GM23338 (cell line): ENCODE data around the gene GRP.

ENCODE experiments used
- CREB1 ChIP-seq: fragments of 250-450 bp; sonication (Bioruptor Pico); IDR thresholded peaks from 2 replicates; pipeline ENCODE4 v1.5.0; 2020; ENCODE audit warnings: low read depth, mild to moderate bottlenecking, moderate library complexity
- EZH2 ChIP-seq: fragments of 200-600 bp; sonication (generic); IDR thresholded peaks from one replicate; pipeline ENCODE4 v1.8.0; 2017; ENCODE audit warnings: antibody characterized with exemption, mild to moderate bottlenecking, low read depth; ENCODE audit not compliant: unreplicated experiment
- EZH2phosphoT487 ChIP-seq: fragments of 200-600 bp; sonication (generic); IDR thresholded peaks from one replicate; pipeline ENCODE4 v1.8.1; 2018; ENCODE audit warnings: antibody characterized with exemption; ENCODE audit not compliant: unreplicated experiment
- POLR2AphosphoS5 ChIP-seq: IDR thresholded peaks from 2 replicates; pipeline ENCODE4 v1.6.1; 2016; ENCODE audit warnings: antibody characterized with exemption, low read depth
- ZNF114 ChIP-seq: fragments of 250-450 bp; sonication (Bioruptor Pico); IDR thresholded peaks from 2 replicates; pipeline ENCODE4 v1.5.0; 2020; ENCODE audit warnings: mild to moderate bottlenecking, moderate library complexity
- TF ChIP-seq, protein P1 (sequence below), 2 experiments: fragments of 200-600 bp in 1 of 2; sonication (generic) in 1 of 2; conservative IDR thresholded peaks; 2 replicates each; pipeline versions ENCODE4 v1.5.1 to v1.6.1; 2016 to 2017; ENCODE audit warnings: antibody characterized with exemption in 2 of 2, low read depth in 2 of 2, mild to moderate bottlenecking in 2 of 2, moderate library complexity in 1 of 2

DNA sequence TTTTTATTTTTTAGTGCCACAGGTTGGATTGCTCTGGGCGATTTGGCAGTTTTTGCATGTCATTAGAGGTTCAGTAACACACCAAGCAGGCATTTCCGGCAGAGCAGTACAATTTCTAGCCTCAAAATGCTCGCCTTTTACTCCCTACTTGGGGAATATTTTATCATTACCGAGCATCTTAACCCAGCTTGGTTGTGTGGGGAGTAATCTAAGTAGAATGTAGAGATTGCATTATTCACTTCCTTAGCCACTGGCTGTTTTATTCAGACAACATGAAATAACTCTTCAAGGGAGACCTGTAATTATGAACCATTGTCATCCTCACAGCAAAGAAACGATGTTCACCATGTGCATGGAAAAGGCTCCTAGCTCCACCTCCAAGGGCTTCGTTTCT is 13.1 kb downstream of the GRP start:
- TF ChIP-seq EZH2: no peak
- TF ChIP-seq, protein P1, sequence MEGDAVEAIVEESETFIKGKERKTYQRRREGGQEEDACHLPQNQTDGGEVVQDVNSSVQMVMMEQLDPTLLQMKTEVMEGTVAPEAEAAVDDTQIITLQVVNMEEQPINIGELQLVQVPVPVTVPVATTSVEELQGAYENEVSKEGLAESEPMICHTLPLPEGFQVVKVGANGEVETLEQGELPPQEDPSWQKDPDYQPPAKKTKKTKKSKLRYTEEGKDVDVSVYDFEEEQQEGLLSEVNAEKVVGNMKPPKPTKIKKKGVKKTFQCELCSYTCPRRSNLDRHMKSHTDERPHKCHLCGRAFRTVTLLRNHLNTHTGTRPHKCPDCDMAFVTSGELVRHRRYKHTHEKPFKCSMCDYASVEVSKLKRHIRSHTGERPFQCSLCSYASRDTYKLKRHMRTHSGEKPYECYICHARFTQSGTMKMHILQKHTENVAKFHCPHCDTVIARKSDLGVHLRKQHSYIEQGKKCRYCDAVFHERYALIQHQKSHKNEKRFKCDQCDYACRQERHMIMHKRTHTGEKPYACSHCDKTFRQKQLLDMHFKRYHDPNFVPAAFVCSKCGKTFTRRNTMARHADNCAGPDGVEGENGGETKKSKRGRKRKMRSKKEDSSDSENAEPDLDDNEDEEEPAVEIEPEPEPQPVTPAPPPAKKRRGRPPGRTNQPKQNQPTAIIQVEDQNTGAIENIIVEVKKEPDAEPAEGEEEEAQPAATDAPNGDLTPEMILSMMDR (conservative IDR thresholded peaks at IDR 0.05; ENCODE audit: low read depth in 2 of 2): no peak
- TF ChIP-seq EZH2phosphoT487: no peak
- TF ChIP-seq CREB1: no peak
- no peak for TF ChIP-seq POLR2AphosphoS5
- TF ChIP-seq ZNF114 (CRISPR knock-in tag): no peak
